KOPT-K1 (cell line): ENCODE results near the gene MAGI2.

Source experiments
- H3K27ac ChIP-seq: fragments of 200-600 bp; sonication (generic); 2 replicates; pipeline ENCODE4 v1.5.1; 2016; ENCODE audit warnings: antibody characterized with exemption, mild to moderate bottlenecking, low read depth, low read length; ENCODE audit not compliant: poor library complexity, severe bottlenecking
- H3K36me3 ChIP-seq: fragments of 200-600 bp; sonication (generic); 2 replicates; pipeline ENCODE4 v1.5.1; 2017; ENCODE audit warnings: antibody characterized with exemption, mild to moderate bottlenecking, low read length, moderate library complexity; ENCODE audit not compliant: insufficient read depth
- H3K9me3 ChIP-seq: fragments of 200-600 bp; sonication (generic); 2 replicates; pipeline ENCODE4 v1.5.1; 2017; ENCODE audit warnings: antibody characterized with exemption, low read length, mild to moderate bottlenecking; ENCODE audit not compliant: insufficient read depth, poor library complexity, severe bottlenecking

The MAGI2 gene

GRCh38 chr7:78377532-78377931 lies 1075.9 kb downstream of the MAGI2 start:
- Histone ChIP-seq H3K9me3 (no peaks in the 10 kb centered on the region), H3K36me3 (no peaks in the 10 kb centered on the region)

GRCh38 chr7:78370936-78371335 lies 1082.5 kb downstream of the MAGI2 start:
- Histone ChIP-seq H3K9me3 (no peaks in the 10 kb centered on the region), H3K27ac (no peak overlapping the region), H3K36me3 (no peaks in the 10 kb centered on the region)

More at GRCh38 chr7:78377532-78377931, 1075.9 kb downstream of the MAGI2 start:
- no peak overlapping the region for H3K27ac ChIP-seq

- Histone ChIP-seq H3K9me3 (no peaks in the 10 kb centered on the region), H3K27ac (no peak overlapping the region), H3K36me3 (no peaks in the 10 kb centered on the region)
Observed at GRCh38 chr7:78368771-78369170, 1084.7 kb downstream of the MAGI2 start.

- H3K36me3 ChIP-seq, result no peaks in the 10 kb centered on the region
- H3K9me3 ChIP-seq, result no peaks in the 10 kb centered on the region
- H3K27ac ChIP-seq, result no peak overlapping the region
Observed at GRCh38 chr7:78367280-78367773, 1086.1 kb downstream of the MAGI2 start.

- no peaks in the 10 kb centered on the region for H3K9me3 ChIP-seq
- no peaks in the 10 kb centered on the region for H3K36me3 ChIP-seq
- no peak overlapping the region for H3K27ac ChIP-seq
Observed at GRCh38 chr7:78363866-78364265, 1089.6 kb downstream of the MAGI2 start.

- Histone ChIP-seq H3K9me3 (no peaks in the 10 kb centered on the region), H3K27ac (no peak overlapping the region), H3K36me3 (no peaks in the 10 kb centered on the region)
Observed at GRCh38 chr7:78359836-78360235, 1093.6 kb downstream of the MAGI2 start.

GRCh38 chr7:78357709-78358108 lies 1095.8 kb downstream of the MAGI2 start:
- no peaks in the 10 kb centered on the region for H3K36me3 ChIP-seq
- no peaks in the 10 kb centered on the region for H3K9me3 ChIP-seq
- H3K27ac ChIP-seq, result no peak overlapping the region

GRCh38 chr7:78355834-78356233 lies 1097.6 kb downstream of the MAGI2 start:
- Histone ChIP-seq H3K36me3 (no peaks in the 10 kb centered on the region), H3K27ac (no peak overlapping the region), H3K9me3 (no peaks in the 10 kb centered on the region)

GRCh38 chr7:78350926-78351325 lies 1102.5 kb downstream of the MAGI2 start:
- H3K27ac ChIP-seq, result no peak overlapping the region
- H3K9me3 ChIP-seq, result no peaks in the 10 kb centered on the region
- no peaks in the 10 kb centered on the region for H3K36me3 ChIP-seq

GRCh38 chr7:78350391-78350790 lies 1103.1 kb downstream of the MAGI2 start:
- no peaks in the 10 kb centered on the region for H3K36me3 ChIP-seq
- no peak overlapping the region for H3K27ac ChIP-seq
- H3K9me3 ChIP-seq, result no peaks in the 10 kb centered on the region

GRCh38 chr7:78346827-78347226 lies 1106.6 kb downstream of the MAGI2 start:
- Histone ChIP-seq H3K9me3 (no peaks in the 10 kb centered on the region), H3K27ac (no peak overlapping the region), H3K36me3 (no peaks in the 10 kb centered on the region)

- Histone ChIP-seq H3K27ac (no peak overlapping the region), H3K36me3 (no peaks in the 10 kb centered on the region), H3K9me3 (no peaks in the 10 kb centered on the region)
Observed at GRCh38 chr7:78345979-78346378, 1107.5 kb downstream of the MAGI2 start.

GRCh38 chr7:78345293-78345911 lies 1108.1 kb downstream of the MAGI2 start:
- no peaks in the 10 kb centered on the region for H3K9me3 ChIP-seq
- H3K36me3 ChIP-seq, result no peaks in the 10 kb centered on the region
- H3K27ac ChIP-seq, result no peak overlapping the region

GRCh38 chr7:78334426-78334825 lies 1119.0 kb downstream of the MAGI2 start:
- no peaks in the 10 kb centered on the region for H3K36me3 ChIP-seq

GRCh38 chr7:78333530-78334425 lies 1119.7 kb downstream of the MAGI2 start:
- Histone ChIP-seq H3K9me3 (no peaks in the 10 kb centered on the region), H3K36me3 (no peaks in the 10 kb centered on the region), H3K27ac (no peak overlapping the region)

More at GRCh38 chr7:78334426-78334825, 1119.0 kb downstream of the MAGI2 start:
- no peaks in the 10 kb centered on the region for H3K9me3 ChIP-seq
- no peak overlapping the region for H3K27ac ChIP-seq
